ENCODE measurements around the gene TTC14.
"Not testable (repeated sequence)": the region's sequence is repeated elsewhere in the genome, so short reads cannot be mapped to it uniquely, and the experiment has no call there.

The TTC14 gene, protein sequence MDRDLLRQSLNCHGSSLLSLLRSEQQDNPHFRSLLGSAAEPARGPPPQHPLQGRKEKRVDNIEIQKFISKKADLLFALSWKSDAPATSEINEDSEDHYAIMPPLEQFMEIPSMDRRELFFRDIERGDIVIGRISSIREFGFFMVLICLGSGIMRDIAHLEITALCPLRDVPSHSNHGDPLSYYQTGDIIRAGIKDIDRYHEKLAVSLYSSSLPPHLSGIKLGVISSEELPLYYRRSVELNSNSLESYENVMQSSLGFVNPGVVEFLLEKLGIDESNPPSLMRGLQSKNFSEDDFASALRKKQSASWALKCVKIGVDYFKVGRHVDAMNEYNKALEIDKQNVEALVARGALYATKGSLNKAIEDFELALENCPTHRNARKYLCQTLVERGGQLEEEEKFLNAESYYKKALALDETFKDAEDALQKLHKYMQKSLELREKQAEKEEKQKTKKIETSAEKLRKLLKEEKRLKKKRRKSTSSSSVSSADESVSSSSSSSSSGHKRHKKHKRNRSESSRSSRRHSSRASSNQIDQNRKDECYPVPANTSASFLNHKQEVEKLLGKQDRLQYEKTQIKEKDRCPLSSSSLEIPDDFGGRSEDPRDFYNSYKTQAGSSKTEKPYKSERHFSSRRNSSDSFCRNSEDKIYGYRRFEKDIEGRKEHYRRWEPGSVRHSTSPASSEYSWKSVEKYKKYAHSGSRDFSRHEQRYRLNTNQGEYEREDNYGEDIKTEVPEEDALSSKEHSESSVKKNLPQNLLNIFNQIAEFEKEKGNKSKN
- total RNA-seq = 122 to 199 reads per million in 2 donors

DNA sequence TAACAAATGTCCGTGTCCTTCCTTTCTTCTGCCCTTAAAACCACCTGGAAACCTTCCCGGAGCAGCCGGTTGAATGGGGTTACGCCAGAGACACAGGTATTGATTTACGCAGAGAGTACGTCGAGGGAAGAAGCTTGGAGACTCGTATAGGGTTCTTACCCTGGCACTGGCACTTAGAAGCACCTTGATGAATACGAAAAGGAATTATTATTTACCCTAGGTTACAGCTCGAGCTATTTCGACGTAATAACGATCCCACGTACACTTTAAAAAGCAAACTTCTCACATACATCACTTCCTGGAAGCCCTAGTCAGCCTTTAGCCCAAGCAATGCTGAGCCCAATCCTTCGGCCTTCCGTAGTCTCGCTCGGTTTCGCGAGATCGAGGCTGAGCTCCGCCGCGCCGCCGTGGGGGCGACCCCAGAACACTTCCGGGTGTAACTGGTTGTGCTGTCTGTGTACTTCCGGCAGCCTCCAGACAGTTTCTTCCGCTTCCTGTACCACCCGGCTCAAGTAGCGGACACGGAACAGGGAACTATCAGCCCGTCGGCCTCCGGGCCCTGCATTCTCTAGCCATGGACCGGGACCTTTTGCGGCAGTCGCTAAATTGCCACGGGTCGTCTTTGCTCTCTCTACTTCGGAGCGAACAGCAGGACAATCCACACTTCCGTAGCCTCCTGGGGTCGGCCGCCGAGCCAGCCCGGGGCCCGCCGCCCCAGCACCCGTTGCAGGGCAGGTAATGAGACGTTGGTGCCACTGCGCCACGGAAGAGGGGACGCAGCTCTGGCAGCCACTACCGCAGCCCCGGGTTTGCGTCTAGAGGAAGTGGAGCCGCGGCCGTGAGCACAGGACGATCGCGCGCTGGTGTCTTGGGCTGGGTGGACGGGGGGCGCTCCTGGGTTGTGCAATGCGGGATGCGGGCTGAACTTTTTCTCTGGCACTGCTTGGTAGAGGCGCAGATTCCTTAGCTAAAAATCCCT, at the start of gene TTC14:
Gene TTC14 (plus strand): TSS at position 476 of the 979 bp plus-strand sequence. CDS start 99 bp downstream, at position 575.
- DNase-seq = peak; percentile 68 to 99 (median 88)

GRCh38 chr3:180563406-180563805, 38.6 kb upstream of the TTC14 start:
- no peak for DNase-seq

DNA sequence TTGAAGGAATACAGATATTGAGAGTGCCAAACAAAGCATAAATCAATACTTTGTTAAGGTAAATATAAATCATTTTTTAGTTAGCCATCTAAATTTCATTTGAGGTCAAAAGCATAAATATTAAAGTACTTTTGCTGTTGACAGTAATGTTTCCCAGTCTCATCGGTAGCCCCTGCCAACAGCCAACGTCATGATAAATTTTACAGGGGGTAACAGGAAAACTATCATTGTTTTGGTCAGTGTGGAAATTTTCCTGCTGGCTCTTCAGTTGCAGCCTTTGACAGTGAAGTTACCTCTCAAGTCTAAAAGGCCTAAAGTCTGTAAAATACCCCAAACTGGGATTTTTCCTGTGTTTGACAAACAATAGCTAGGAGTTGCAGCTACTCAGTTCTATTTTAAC, 37.3 kb upstream of the TTC14 start:
- DNase-seq = no peak

DNA sequence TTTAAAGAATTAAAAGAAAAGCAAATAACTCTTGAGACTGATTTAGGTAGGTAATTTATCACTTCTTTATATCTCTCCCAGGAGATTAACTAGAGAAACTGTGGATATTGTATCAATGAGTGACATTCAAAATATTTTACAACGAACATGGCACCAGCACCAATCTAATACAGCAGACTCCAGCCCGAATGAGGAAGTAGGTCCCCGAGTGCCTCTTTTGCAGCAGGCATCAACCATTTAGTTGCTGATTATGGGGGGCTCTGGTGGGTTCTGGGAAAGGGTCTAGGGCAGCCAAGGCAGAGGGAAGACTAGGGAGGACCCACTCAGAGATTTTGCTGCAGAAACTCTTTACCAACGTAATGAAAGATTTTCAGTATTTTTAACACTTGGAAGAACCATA, 31.7 kb upstream of the TTC14 start:
- DNase-seq = no peak

DNA sequence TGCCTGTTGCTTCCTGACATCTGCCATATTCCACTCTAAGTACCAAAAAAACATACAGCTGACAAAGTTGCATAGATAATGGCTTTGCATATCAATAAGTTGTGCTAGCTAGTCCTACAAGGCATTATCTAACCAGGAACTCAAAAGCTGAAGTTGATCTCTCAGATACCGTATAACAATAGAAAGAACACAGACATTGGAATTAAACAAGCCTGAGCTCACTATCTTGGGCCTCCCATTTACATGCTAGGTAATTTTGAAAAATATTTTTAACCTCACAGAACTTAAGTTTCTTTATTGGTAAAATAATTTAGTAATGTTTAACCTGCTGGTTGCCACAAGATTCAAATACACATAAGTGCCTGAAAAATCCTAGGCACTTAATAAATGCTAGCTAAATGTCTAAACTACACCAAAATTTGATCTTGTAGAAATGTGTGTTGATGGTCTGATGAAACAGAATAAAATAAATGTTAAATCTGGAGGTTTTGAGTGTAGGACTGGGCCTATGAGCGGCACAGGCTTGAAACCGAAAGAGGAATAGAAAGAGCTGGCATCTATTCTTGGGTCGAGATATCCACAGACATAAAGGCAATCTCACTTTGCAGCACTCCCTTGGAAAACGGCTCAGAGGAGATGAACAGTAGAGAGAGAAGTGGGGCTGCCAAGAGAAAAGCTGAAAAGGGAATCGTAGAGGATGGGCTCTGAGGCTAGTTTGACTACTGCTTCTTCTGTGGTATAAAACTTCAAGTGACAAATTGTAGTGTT, 29.9 kb upstream of the TTC14 start:
- DNase-seq = no peak

- no peak for DNase-seq
These were observed 26.4 kb upstream of the TTC14 start for GRCh38 chr3:180575571-180575970.

DNA sequence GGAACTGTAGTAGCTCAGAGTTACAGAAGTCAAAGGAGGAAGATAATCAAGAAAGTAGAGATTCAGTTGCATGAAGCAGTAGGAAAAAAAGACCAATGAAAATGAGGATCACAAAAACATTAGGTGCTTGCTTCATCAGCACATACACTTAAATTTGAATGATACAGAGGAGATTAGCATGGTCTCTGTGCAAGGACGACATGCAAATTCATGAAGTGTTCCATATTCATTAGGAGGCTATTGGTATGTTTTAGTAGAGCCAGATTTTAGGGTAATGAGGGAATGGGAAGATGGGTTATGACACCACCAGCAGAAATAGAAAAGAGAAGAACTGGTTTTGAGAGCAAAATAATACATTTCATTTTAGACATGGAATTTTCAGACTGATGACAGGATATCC, 21.0 kb upstream of the TTC14 start:
- DNase-seq = no peak

DNA sequence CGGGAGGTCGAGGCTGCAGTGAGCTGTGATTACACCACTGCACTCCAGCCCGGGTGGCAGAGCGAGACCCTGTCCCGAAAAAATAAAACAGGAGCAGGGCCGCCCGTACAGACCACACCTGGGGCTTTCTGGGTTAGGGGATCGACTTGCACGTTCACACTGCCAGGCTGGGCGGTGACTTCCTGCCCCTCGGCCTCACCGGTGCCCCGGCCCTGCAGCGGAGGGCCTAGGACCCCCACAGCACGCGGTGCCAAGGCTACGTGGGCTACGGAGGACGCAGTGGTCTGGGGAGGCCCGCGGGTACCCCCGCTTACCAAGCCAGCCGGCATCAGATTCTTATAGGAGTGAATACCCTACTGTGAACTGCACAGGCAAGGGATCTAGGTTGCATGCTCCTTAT, 11.6 kb upstream of the TTC14 start:
- no peak for DNase-seq

- DNase-seq = not testable (repeated sequence)
These were observed 8.3 kb upstream of the TTC14 start for GRCh38 chr3:180593631-180594030.

GRCh38 chr3:180594631-180595558, 7.1 kb upstream of the TTC14 start:
- DNase-seq = peak in 1 of 5 experiments; percentile 40

DNA sequence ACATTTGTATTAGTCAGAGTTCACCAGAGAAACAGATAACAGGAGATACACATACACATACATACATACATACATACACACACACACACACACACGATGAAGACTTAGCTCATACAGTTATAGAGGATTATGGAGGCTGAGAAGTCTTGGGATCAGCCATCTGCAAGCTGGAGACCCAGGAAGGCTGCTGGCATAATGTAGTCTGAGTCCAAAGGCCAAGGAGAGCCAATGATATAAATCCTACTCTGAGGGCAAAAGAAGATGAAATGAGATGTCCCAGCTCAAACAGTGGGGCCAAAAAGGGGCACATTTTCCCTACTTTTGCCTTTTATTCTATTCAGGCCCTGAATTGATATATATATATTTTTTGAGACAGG, 6.4 kb upstream of the TTC14 start:
- no peak for DNase-seq

- DNase-seq = no peak
These were observed 1.5 kb upstream of the TTC14 start for GRCh38 chr3:180600473-180600872.

DNA sequence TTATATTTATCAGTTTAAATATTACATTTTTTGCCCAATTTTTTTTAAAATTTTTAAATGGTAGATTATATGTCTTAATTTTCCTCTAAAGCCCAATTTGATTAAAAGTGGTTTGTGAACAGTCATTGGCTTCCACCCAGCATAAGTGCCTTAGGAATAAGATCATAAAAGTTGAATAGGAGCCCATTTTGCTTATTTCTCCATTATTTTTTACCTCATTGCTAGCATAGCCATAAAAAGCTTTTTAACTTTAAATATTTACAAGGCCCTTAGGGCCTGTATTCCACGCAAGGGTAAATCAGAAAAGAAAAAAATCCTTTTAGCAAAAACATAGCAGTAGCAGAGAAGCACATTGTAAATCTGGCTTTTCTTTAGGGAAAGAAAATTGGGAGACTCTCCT, 9.0 kb downstream of the TTC14 start:
- no peak for DNase-seq

DNA sequence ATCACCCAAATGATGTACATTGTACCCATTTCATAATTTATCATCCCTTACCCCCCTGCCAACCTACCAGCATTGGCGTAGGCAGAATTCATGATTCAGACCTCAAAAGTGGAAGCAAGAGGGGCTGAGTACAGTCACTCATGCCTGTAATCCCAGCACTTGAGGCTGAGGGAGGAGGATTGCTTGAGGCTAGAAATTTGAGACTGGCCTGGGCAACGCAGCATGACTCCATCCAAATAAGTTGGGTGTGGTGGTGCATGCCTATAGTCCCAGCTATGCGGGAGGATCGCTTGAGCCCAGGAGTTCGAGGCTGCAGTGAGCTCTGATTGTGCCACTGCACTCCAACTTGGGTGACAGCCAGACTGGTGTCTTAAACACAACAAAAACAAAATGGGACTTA, 10.4 kb downstream of the TTC14 start:
- no peak for DNase-seq

DNA sequence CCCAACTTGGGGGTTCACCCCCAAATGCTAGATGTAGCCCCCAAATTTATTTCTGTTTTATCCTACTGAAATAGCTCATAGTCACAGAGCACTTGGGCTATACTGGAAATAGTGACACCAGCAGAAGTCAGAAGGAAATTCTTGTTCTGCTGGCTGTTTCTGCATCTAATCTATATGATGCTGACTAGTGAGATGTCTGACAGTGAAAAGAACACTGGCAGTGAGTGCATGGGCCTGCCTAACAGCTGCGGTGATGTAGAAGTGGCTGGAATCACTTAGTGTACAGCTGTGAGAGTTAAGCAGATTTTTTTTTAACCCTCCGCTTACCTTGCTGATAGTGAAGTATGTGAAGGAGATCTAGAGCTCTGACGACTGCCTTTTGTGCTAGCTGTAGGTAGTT, 14.0 kb downstream of the TTC14 start:
- no peak for DNase-seq

GRCh38 chr3:180617049-180617448, 15.1 kb downstream of the TTC14 start:
- DNase-seq = no peak

- DNase-seq = not testable (repeated sequence)
These were observed 16.6 kb downstream of the TTC14 start for GRCh38 chr3:180618563-180618962.

DNA sequence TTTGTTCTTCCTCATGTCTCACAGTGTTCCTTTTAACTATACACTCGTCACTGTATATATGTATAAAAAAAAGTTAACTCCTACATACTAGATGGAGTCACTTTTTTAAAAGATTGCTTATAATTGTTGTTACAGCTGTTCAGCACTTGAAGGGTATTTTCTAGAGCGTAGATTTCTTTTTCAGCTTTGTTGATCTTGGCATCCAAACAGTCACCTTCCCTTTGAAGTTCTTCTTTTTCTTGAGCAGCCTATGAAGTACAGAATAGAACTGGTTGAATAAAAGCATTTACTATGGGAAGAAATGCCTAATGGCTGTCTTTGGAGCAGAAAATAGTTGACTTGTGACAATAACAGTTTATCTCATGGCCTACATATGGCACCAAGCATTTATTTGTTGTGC, 17.8 kb downstream of the TTC14 start:
- DNase-seq = no peak

DNA sequence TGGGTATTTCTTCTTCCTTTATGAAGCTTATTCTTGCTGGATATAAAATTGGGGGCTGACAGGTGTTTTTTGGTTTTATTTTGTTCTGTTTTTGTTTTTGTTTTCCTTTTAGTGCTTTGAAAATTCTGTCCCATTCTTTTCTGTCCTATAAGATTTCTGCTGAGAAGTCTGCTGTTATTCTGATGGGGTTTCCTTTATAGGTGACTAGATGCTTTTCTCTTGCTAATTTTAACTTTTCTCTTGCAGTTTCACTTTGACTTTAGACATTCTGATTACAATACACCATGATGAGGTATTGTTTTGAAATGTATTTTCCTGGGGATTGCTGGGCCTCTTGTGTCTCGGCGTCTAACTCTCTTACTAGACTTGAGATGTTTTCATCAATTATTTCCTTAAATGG, 22.8 kb downstream of the TTC14 start:
- peak in 1 of 5 experiments; percentile 43 for DNase-seq

DNA sequence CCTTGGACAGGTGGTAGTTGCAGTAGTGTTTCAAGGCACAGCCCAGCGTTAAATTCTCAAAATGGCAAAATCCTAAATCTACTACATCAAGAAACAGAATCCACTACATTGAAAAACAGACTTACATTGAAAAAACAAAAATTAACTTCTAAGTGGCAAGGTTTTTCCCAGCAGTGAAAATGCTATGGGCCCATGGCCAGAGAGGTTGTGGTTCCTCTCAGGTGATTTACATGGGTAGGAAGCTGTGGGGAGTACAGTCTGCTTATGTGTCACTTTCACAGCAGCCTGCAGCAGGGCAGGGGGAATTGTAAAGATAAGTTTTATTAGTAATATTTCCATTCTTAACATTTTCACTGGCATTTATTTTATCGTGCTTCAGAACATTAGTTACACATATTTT, 24.9 kb downstream of the TTC14 start:
- no peak for DNase-seq

- DNase-seq = no peak
These were observed 28.4 kb downstream of the TTC14 start for GRCh38 chr3:180630371-180630770.

Measured in T-helper 2 cell (primary cell).